ENCODE measurements around the gene TBC1D5.

TBC1D5 gene

DNA sequence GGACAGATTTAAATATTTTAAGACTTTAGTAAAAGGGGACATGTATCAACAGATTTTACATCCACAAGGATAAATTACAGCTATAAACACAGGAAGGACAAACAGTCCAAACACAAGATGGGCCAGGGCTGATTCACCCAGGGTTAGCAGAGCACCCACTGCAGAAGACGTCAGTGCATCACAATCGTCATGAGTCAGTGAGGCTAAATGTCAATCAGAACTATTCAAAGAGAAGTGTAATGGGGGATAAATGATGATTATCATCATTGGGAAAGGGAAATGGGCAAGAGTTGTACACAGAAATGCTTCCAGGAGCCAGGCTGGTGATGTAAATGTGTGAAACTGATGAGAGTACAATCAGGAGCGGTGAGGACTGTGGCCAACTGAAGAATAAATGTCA is 630.8 kb downstream of the TBC1D5 start:
- no peak for DNase-seq (ENCODE audit: low read depth in 2 of 2)

DNA sequence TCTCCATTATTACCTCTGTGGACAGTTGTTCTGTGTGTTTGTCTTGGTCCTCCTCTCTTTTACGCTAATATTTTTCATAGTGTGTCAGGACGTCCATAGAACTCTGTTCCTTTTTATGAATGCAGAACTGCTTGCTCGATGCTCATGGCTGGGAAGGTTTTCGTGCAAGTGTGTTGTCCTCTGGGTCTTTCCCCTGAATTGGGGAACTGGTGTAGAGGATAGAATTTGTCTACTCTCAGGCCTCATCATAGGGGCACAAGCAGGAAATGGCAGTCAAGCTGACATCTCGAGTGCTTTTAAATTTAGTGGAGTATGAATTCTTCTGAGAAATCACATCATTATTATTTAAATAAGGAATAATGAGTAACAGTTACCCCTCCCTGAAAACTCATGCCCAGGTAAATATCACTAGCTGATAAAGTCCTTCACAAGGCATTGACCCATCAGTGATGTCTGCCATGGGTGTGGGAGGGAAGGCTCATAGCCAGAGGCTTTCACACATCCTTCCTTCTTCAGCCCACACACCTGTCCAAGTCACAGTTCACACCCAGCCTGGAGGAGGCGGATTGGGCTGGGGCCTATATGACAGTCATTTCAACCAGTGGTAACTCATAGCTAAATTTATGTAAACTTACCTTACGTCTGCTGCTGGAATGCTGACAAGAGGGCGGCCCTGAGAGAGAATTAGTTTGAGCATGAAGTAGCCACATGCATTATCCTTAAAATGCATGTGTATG is 631.6 kb downstream of the TBC1D5 start:
- DNase-seq (ENCODE audit: low read depth in 2 of 2) = peak in 1 of 2 donors; percentile 3
